Smooth muscle cell (in vitro differentiated cells): ENCODE measurements around the gene CPNE5. TPM values are rescaled to one million over a fixed set of nuclear protein-coding genes. Genes with fewer than 3 reads are reported as not detected.

Experiments
- DNase-seq: peaks from one replicate; lab custom pipeline; 2025; ENCODE audit not compliant: unreplicated experiment; lab: John Stamatoyannopoulos, UW
- H2AFZ ChIP-seq: fragments of 200-600 bp; sonication (generic); 2 replicates; pipeline ENCODE4 v1.6.0; 2016; ENCODE audit warnings: antibody characterized with exemption, low read depth, mild to moderate bottlenecking
- H3F3A ChIP-seq: fragments of 200-600 bp; sonication (generic); 2 replicates; pipeline ENCODE4 v1.6.0; 2017; ENCODE audit warnings: antibody characterized with exemption, low read depth
- H3K27ac ChIP-seq: fragments of 200-600 bp; sonication (generic); 2 replicates; pipeline ENCODE4 v1.5.1; 2016; ENCODE audit warnings: low read depth, mild to moderate bottlenecking
- H3K27me3 ChIP-seq: fragments of 200-600 bp; sonication (generic); 2 replicates; pipeline ENCODE4 v1.6.1; 2016; ENCODE audit warnings: low read depth, mild to moderate bottlenecking
- H3K36me3 ChIP-seq: fragments of 200-600 bp; sonication (generic); 2 replicates; pipeline ENCODE4 v1.5.1; 2016; ENCODE audit warnings: low read depth
- H3K4me1 ChIP-seq: fragments of 200-600 bp; sonication (generic); 2 replicates; pipeline ENCODE4 v1.5.1; 2016; ENCODE audit warnings: low read depth
- H3K4me2 ChIP-seq: fragments of 200-600 bp; sonication (generic); 2 replicates; pipeline ENCODE4 v1.6.0; 2016; ENCODE audit warnings: mild to moderate bottlenecking
- H3K4me3 ChIP-seq: fragments of 200-600 bp; sonication (generic); 2 replicates; pipeline ENCODE4 v1.5.1; 2016; ENCODE audit warnings: mild to moderate bottlenecking
- H3K79me2 ChIP-seq: fragments of 200-600 bp; sonication (generic); 2 replicates; pipeline ENCODE4 v1.6.0; 2016; ENCODE audit warnings: low read depth, mild to moderate bottlenecking
- H3K9ac ChIP-seq: fragments of 200-600 bp; sonication (generic); 2 replicates; pipeline ENCODE4 v1.6.0; 2016; ENCODE audit warnings: low read depth
- H3K9me3 ChIP-seq: fragments of 200-600 bp; sonication (generic); replicated peaks from 2 replicates; pipeline ENCODE4 v1.5.1; 2016; ENCODE audit warnings: low read depth
- H4K20me1 ChIP-seq: fragments of 200-600 bp; sonication (generic); 2 replicates; pipeline ENCODE4 v1.6.0; 2016; ENCODE audit warnings: low read depth
- CTCF ChIP-seq: fragments of 200-600 bp; sonication (generic); IDR thresholded peaks from 2 replicates; pipeline ENCODE4 v1.5.1; 2017; ENCODE audit warnings: borderline replicate concordance, mild to moderate bottlenecking, antibody characterized with exemption; ENCODE audit not compliant: insufficient read depth, poor library complexity, severe bottlenecking
- WGBS: methylation state at CpG from one replicate; pipeline ENCODE4 v1.1.7; 2016; ENCODE audit warnings: low lambda C conversion rate; 5-methylcytosine and 5-hydroxymethylcytosine counted together
- polyA plus RNA-seq: library from polyadenylated mRNA; unstranded; fragments of >200 nt; fragmentation: Nextera tagmentation; extraction: Ambion mirVana; gene quantifications from 2 replicates; pipeline ENCODE4 v1.2.1, GENCODE V29; 2016
- total RNA-seq: library from RNA; depleted of rRNA; stranded (reverse); fragments of >200 nt; gene quantifications from 2 replicates; pipeline ENCODE4 v1.2.3, GENCODE V29; 2014

Gene CPNE5
- total and polyA plus RNA-seq, 2 experiments from 2014 or later = 1.0 TPM; not detected in 1

GRCh38 chr6:36758516-36759147 is 80.6 kb downstream of the CPNE5 start:
- Histone ChIP-seq H3K36me3 (no peaks in the 10 kb centered on the region), H3F3A (no peaks in the 10 kb centered on the region), H3K79me2 (no peaks in the 10 kb centered on the region), H3K9ac (no peak overlapping the region), H4K20me1 (no peaks in the 10 kb centered on the region), H3K9me3 (no peaks in the 10 kb centered on the region), H3K27ac (no peak overlapping the region), H3K4me2 (no peak overlapping the region), H3K27me3 (peaks cover 3% of the 10 kb centered on the region), H3K4me3 (no peak overlapping the region), H2AFZ (no peak overlapping the region), H3K4me1 (no peaks in the 10 kb centered on the region)
- 67% methylated on average over 15 of the region's 15 CpGs for WGBS
- DNase-seq = no peak
- TF ChIP-seq CTCF = no peak

- Histone ChIP-seq H3F3A (no peaks in the 10 kb centered on the region), H4K20me1 (no peaks in the 10 kb centered on the region), H3K36me3 (no peaks in the 10 kb centered on the region), H3K27ac (no peak overlapping the region), H3K4me1 (no peaks in the 10 kb centered on the region), H3K4me2 (no peak overlapping the region), H3K9me3 (no peaks in the 10 kb centered on the region), H3K79me2 (no peaks in the 10 kb centered on the region), H3K9ac (no peak overlapping the region), H2AFZ (no peak overlapping the region), H3K27me3 (peaks cover 3% of the 10 kb centered on the region), H3K4me3 (no peak overlapping the region)
- WGBS = 76% methylated on average over 6 of the region's 6 CpGs
- TF ChIP-seq CTCF = no peak
- no peak for DNase-seq
These were observed 81.2 kb downstream of the CPNE5 start for GRCh38 chr6:36757943-36758508.

GRCh38 chr6:36757206-36757605 is 82.0 kb downstream of the CPNE5 start:
- no peak for TF ChIP-seq CTCF
- Histone ChIP-seq H3K27me3 (peaks cover 3% of the 10 kb centered on the region), H3K4me3 (no peak overlapping the region), H3K4me1 (no peaks in the 10 kb centered on the region), H2AFZ (no peak overlapping the region), H3K79me2 (no peaks in the 10 kb centered on the region), H3K9ac (no peak overlapping the region), H3F3A (no peaks in the 10 kb centered on the region), H4K20me1 (no peaks in the 10 kb centered on the region), H3K27ac (no peak overlapping the region), H3K9me3 (no peaks in the 10 kb centered on the region), H3K36me3 (no peaks in the 10 kb centered on the region), H3K4me2 (no peak overlapping the region)
- WGBS = 84% methylated on average over 4 of the region's 4 CpGs
- DNase-seq = no peak

DNA sequence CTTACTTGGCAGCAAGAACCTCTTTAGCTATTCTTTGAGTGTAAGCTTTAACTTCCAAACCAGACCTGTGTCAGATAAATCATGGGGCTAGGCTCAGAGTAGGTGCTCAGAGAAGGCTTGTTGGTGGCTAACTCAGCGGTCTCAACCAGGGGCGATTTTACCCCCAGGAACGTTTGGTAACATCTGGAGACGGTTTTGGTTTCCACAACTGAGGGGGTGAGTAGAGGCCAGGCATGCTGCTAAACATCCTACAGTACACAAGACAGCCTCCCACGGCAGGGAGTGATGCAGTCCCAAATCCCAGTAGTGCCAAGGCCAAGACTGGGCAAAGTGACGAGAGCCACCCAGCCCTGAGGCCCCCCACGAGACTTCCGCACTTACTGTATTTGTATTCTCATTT is 82.5 kb downstream of the CPNE5 start:
- Histone ChIP-seq H3K4me1 (no peaks in the 10 kb centered on the region), H4K20me1 (no peaks in the 10 kb centered on the region), H3K4me2 (no peak overlapping the region), H3K4me3 (no peak overlapping the region), H3K9ac (no peak overlapping the region), H3K79me2 (no peaks in the 10 kb centered on the region), H3F3A (no peaks in the 10 kb centered on the region), H3K27ac (no peak overlapping the region), H3K36me3 (no peaks in the 10 kb centered on the region), H3K27me3 (peaks cover 3% of the 10 kb centered on the region), H3K9me3 (no peaks in the 10 kb centered on the region), H2AFZ (no peak overlapping the region)
- no peak for DNase-seq
- 72% methylated on average over 8 of the region's 8 CpGs for WGBS
- TF ChIP-seq CTCF = no peak
